Stimulated activated CD4-positive, alpha-beta T cell treated with anti-CD3 and anti-CD28 coated beads, Interleukin-4, amount 100 ng/mL, for 48 hours (primary cell): ENCODE data around the gene TSSK6.

Experiments
- DNase-seq, 2 donors: peaks; one replicate each; pipeline ENCODE4 v3.0.0-alpha.2; 2020; ENCODE audit warnings: low read depth in 2 of 2

The TSSK6 gene

GRCh38 chr19:19464339-19465098 lies 50.8 kb downstream of the TSSK6 start:
- no peak for DNase-seq
